IPS DF 6.9 (cell line): ENCODE data around the gene TMTC2.

Experiments
- DNase-seq: peaks from one replicate; pipeline ENCODE4 v3.0.0-alpha.2; 2013; ENCODE audit warnings: low read depth, low spot score
- H3K27ac ChIP-seq: one replicate; pipeline ENCODE4 v1.5.1; 2013; ENCODE audit warnings: low read length, control low read depth
- H3K27me3 ChIP-seq: 2 replicates; pipeline ENCODE4 v1.6.1; 2013; ENCODE audit warnings: mild to moderate bottlenecking, low read length; ENCODE audit not compliant: control insufficient read depth, insufficient read depth
- H3K36me3 ChIP-seq: 2 replicates; pipeline ENCODE4 v1.6.1; 2013; ENCODE audit warnings: low read length; ENCODE audit not compliant: control insufficient read depth, insufficient read depth
- H3K4me1 ChIP-seq: 2 replicates; pipeline ENCODE4 v1.6.1; 2013; ENCODE audit warnings: low read length; ENCODE audit not compliant: control insufficient read depth, insufficient read depth
- H3K4me3 ChIP-seq: 2 replicates; pipeline ENCODE4 v1.5.1; 2013; ENCODE audit warnings: mild to moderate bottlenecking, low read length
- H3K9me3 ChIP-seq: 2 replicates; pipeline ENCODE4 v1.6.1; 2013; ENCODE audit warnings: low read length, inconsistent platforms; ENCODE audit not compliant: control insufficient read depth, insufficient read depth
- WGBS: extraction: QIAGEN DNeasy Blood & Tissue Kit; methylation state at CpG from one replicate; pipeline ENCODE4 v1.1.7; 2013; ENCODE audit warnings: mixed read lengths, missing lambda C conversion rate; ENCODE audit not compliant: insufficient read length, insufficient coverage; 5-methylcytosine and 5-hydroxymethylcytosine counted together

TMTC2 gene

DNA sequence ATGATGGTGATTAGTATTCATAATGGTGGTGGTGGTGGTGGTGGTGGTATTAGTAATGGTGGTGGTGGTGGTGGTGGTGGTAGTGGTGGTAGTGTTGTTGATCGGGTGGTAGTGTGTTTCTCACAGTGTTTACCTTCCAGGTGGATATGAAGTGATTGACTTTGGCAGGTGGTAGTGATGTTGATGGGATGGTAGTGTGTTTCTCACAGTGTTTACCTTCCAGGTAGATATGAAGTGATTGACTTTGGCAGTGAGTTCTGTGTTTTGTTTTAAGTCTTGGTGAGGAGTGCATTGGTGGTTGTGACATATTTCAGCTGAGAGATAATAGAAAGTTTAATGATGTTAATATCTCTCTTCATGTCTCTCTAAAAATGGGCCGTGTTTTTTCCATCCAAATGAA lies 189.4 kb downstream of the TMTC2 start:
- Histone ChIP-seq H3K36me3 (no peaks in the 10 kb centered on the region), H3K27me3 (no peaks in the 10 kb centered on the region), H3K9me3 (no peaks in the 10 kb centered on the region), H3K4me1 (no peaks in the 10 kb centered on the region), H3K4me3 (no peak overlapping the region), H3K27ac (no peak overlapping the region)
- DNase-seq: no peak
- no CpG with 5 or more reads among the region's 2 CpGs for WGBS

GRCh38 chr12:82877963-82878362 lies 191.3 kb downstream of the TMTC2 start:
- DNase-seq: no peak
- WGBS: no CpG with 5 or more reads among the region's 1 CpG
- H3K27me3 ChIP-seq: no peaks in the 10 kb centered on the region

DNA sequence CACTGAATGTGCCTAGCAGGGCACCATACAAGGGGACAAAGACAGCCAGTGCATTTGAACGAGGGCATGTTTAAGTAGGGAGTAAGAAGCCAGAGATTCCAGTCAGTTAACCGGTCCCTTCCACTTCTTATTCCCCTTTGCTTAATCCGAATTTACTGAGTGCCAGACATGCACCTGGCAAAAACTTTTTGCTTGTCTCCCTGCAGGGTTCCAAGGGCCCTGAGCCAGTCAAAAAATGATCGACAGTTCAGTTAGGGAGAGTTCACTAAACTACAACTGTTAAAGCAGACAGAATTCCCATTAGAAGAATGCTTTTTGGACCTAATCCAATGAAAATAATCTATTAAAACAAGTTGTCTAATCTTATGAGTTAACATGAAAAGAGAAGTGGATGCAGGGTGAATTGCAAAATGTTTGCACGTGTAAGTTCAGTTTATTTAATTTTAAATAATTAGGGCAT lies 193.8 kb downstream of the TMTC2 start:
- Histone ChIP-seq H3K4me3 (no peak overlapping the region), H3K4me1 (no peaks in the 10 kb centered on the region), H3K27ac (no peak overlapping the region), H3K27me3 (no peaks in the 10 kb centered on the region), H3K36me3 (no peaks in the 10 kb centered on the region), H3K9me3 (no peaks in the 10 kb centered on the region)
- WGBS: 100% methylated on average over 1 of the region's 5 CpGs
- no peak for DNase-seq

More at GRCh38 chr12:82877963-82878362, 191.3 kb downstream of the TMTC2 start:
- no peaks in the 10 kb centered on the region for H3K36me3 ChIP-seq
- no peaks in the 10 kb centered on the region for H3K9me3 ChIP-seq
- H3K4me3 ChIP-seq: no peak overlapping the region
- H3K4me1 ChIP-seq: no peaks in the 10 kb centered on the region
- H3K27ac ChIP-seq: no peak overlapping the region

- Histone ChIP-seq H3K36me3 (no peaks in the 10 kb centered on the region), H3K4me3 (no peak overlapping the region), H3K9me3 (no peaks in the 10 kb centered on the region), H3K4me1 (no peaks in the 10 kb centered on the region), H3K27ac (no peak overlapping the region), H3K27me3 (no peaks in the 10 kb centered on the region)
- WGBS: no CpG with 5 or more reads among the region's 8 CpGs
- no peak for DNase-seq
Measured at GRCh38 chr12:82883394-82884355, 197.0 kb downstream of the TMTC2 start.

DNA sequence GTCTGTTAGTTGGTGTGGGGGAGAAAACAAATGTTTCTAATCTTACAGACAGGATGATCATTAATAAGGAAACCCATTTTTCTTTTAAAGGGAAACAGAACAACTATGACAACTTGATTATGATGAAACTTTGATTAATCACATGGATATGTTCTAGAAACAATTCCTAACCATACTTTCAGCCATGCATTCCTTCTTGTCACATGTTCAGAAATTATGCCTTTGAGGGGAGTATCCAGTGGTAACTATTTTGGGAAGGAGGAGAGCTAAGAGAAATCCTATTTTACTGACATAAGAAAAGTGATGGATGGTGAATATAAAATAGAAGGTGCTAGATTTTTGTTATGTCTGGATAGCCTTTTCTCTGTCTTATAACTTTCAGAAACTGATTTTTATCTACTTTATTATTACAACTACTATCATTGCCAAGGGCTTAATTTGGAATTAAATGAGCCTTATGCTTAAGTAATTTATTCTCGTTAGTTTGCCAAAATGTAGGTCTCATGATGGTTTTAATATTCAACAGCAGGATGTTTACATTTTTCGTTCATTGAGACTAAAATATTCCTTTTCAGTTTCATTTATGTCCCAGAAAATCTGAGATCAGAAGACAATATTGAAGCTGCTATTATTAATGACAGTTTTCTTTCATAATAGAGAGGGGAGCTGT lies 200.1 kb downstream of the TMTC2 start:
- Histone ChIP-seq H3K36me3 (no peaks in the 10 kb centered on the region), H3K4me3 (no peak overlapping the region), H3K9me3 (no peaks in the 10 kb centered on the region; the same call in 1 of the 2 replicates), H3K27me3 (no peaks in the 10 kb centered on the region), H3K27ac (no peak overlapping the region), H3K4me1 (no peaks in the 10 kb centered on the region)
- DNase-seq: no peak
- WGBS: no CpG with 5 or more reads among the region's 2 CpGs

GRCh38 chr12:82893896-82894295 lies 207.2 kb downstream of the TMTC2 start:
- no peak for DNase-seq
- H3K36me3 ChIP-seq: no peaks in the 10 kb centered on the region
- no peak overlapping the region for H3K4me3 ChIP-seq
- 100% methylated on average over 1 of the region's 5 CpGs for WGBS
- H3K27me3 ChIP-seq: no peaks in the 10 kb centered on the region
- no peak overlapping the region for H3K27ac ChIP-seq
- H3K4me1 ChIP-seq: no peaks in the 10 kb centered on the region
- H3K9me3 ChIP-seq: no peaks in the 10 kb centered on the region; the same call in 1 of the 2 replicates

GRCh38 chr12:82896277-82896676 lies 209.6 kb downstream of the TMTC2 start:
- H3K4me3 ChIP-seq: no peak overlapping the region
- no CpG with 5 or more reads among the region's 7 CpGs for WGBS
- no peaks in the 10 kb centered on the region for H3K27me3 ChIP-seq
- H3K36me3 ChIP-seq: no peaks in the 10 kb centered on the region
- H3K4me1 ChIP-seq: no peaks in the 10 kb centered on the region
- no peaks in the 10 kb centered on the region; the same call in 1 of the 2 replicates for H3K9me3 ChIP-seq
- DNase-seq: no peak
- H3K27ac ChIP-seq: no peak overlapping the region

GRCh38 chr12:82896979-82897378 lies 210.3 kb downstream of the TMTC2 start:
- H3K27me3 ChIP-seq: no peaks in the 10 kb centered on the region
- H3K36me3 ChIP-seq: no peaks in the 10 kb centered on the region
- H3K27ac ChIP-seq: no peak overlapping the region
- WGBS: no CpG with 5 or more reads among the region's 3 CpGs
- no peak for DNase-seq
- H3K9me3 ChIP-seq: no peaks in the 10 kb centered on the region
- no peak overlapping the region for H3K4me3 ChIP-seq
- no peaks in the 10 kb centered on the region for H3K4me1 ChIP-seq

GRCh38 chr12:82898441-82898840 lies 211.7 kb downstream of the TMTC2 start:
- no peak overlapping the region for H3K27ac ChIP-seq

GRCh38 chr12:82904219-82904790 lies 217.6 kb downstream of the TMTC2 start:
- H3K27ac ChIP-seq: no peak overlapping the region
- DNase-seq: no peak
- no peaks in the 10 kb centered on the region for H3K9me3 ChIP-seq
- no CpG with 5 or more reads among the region's 5 CpGs for WGBS
- no peak overlapping the region for H3K4me3 ChIP-seq
- H3K36me3 ChIP-seq: no peaks in the 10 kb centered on the region
- no peaks in the 10 kb centered on the region for H3K27me3 ChIP-seq
- no peaks in the 10 kb centered on the region for H3K4me1 ChIP-seq

More at GRCh38 chr12:82898441-82898840, 211.7 kb downstream of the TMTC2 start:
- no peaks in the 10 kb centered on the region for H3K4me1 ChIP-seq
- WGBS: no CpG with 5 or more reads among the region's 2 CpGs
- H3K4me3 ChIP-seq: no peak overlapping the region
- H3K36me3 ChIP-seq: no peaks in the 10 kb centered on the region
- no peak for DNase-seq
- H3K9me3 ChIP-seq: no peaks in the 10 kb centered on the region
- no peaks in the 10 kb centered on the region for H3K27me3 ChIP-seq
